B cell (primary cell): ENCODE results near the gene KRT74. TPM values are rescaled to one million over a fixed set of nuclear protein-coding genes. Genes with fewer than 3 reads are reported as not detected.

Experiments used
- ATAC-seq: fragments of 200-7000 bp; cut with Tn5 transposase; one replicate; pipeline ENCODE4 v1.10.0; 2021; ENCODE audit warnings: low read depth, mild to moderate bottlenecking, moderate number of reproducible peaks, moderate library complexity
- CTCF ChIA-PET: fragments of 350-600 bp; sonication (Branson Sonifier 250); formaldehyde crosslinking; loops from one replicate; lab custom pipeline; 2021; ENCODE audit warnings: antibody characterized with exemption, inconsistent platforms; lab: Charles Lee
- POLR2A ChIA-PET: fragments of 350-600 bp; sonication (Branson Sonifier 250); formaldehyde crosslinking; loops from one replicate; lab custom pipeline; 2021; ENCODE audit warnings: antibody characterized with exemption; lab: Charles Lee
- DNase-seq: peaks from one replicate; pipeline ENCODE4 v3.0.0; 2013
- H2AFZ ChIP-seq: 2 replicates; pipeline ENCODE4 v1.6.1; 2012; ENCODE audit warnings: mild to moderate bottlenecking, low read depth, low read length; ENCODE audit not compliant: insufficient read depth, poor library complexity, severe bottlenecking
- H3K27ac ChIP-seq, 2 donors: 1 replicate in 1 of 2; 2 replicates in 1 of 2; pipeline ENCODE4 v1.5.1; 2012 to 2013; ENCODE audit warnings: low read length in 2 of 2, mild to moderate bottlenecking in 2 of 2, moderate library complexity in 1 of 2
- H3K27me3 ChIP-seq, 4 experiments: fragments of 200-600 bp in 1 of 4; sonication (generic) in 1 of 4; replicated peaks in 1 of 4; 1 replicate in 2 of 4; 2 replicates in 2 of 4; pipeline versions ENCODE4 v1.6.1 to v1.7.0; 2013 to 2016; ENCODE audit warnings: low read length in 3 of 4, mild to moderate bottlenecking in 2 of 4, mixed read lengths in 1 of 4, moderate library complexity in 1 of 4; ENCODE audit not compliant: insufficient read depth in 4 of 4, control insufficient read depth in 3 of 4; ENCODE audit errors: control extremely low read depth in 1 of 4
- H3K36me3 ChIP-seq, 2 experiments: replicated peaks in 1 of 2; 1 replicate in 1 of 2; 2 replicates in 1 of 2; pipeline versions ENCODE4 v1.6.1 to v1.7.1; 2013; ENCODE audit warnings: low read length in 1 of 2; ENCODE audit not compliant: insufficient read depth in 2 of 2, control insufficient read depth in 1 of 2; ENCODE audit errors: control extremely low read depth in 1 of 2, extremely low read depth in 1 of 2
- H3K4me1 ChIP-seq, 2 donors: fragments of 200-600 bp in 1 of 2; sonication (generic) in 1 of 2; 1 replicate in 1 of 2; 2 replicates in 1 of 2; pipeline versions ENCODE4 v1.5.1 to v1.6.1; 2013 to 2017; ENCODE audit warnings: low read length in 2 of 2; ENCODE audit not compliant: control insufficient read depth in 2 of 2, insufficient read depth in 2 of 2
- H3K4me2 ChIP-seq: replicated peaks from 2 replicates; pipeline ENCODE3; 2012; ENCODE audit warnings: mild to moderate bottlenecking, low read depth, low read length; ENCODE audit not compliant: poor library complexity, severe bottlenecking
- H3K4me3 ChIP-seq, 5 experiments: fragments of 200-600 bp in 1 of 5; sonication (generic) in 1 of 5; 1 replicate in 3 of 5; 2 replicates in 2 of 5; pipeline versions ENCODE4 v1.5.1 to v1.7.0; 2011 to 2016; ENCODE audit warnings: low read length in 4 of 5, mild to moderate bottlenecking in 4 of 5, low read depth in 2 of 5, control low read depth in 1 of 5, moderate library complexity in 1 of 5; ENCODE audit not compliant: insufficient read depth in 1 of 5; ENCODE audit errors: control extremely low read depth in 1 of 5, extremely low read depth in 1 of 5
- H3K79me2 ChIP-seq: fragments of 200-600 bp; sonication (generic); one replicate; pipeline ENCODE4 v1.6.0; 2016; ENCODE audit warnings: low read length; ENCODE audit not compliant: control insufficient read depth, insufficient read depth
- H3K9ac ChIP-seq: fragments of 200-600 bp; sonication (generic); 2 replicates; pipeline ENCODE4 v1.6.1; 2017; ENCODE audit warnings: mild to moderate bottlenecking, low read length, moderate library complexity
- H3K9me3 ChIP-seq, 3 donors: one replicate each; pipeline versions ENCODE4 v1.6.1 to v1.7.1; 2013; ENCODE audit warnings: low read length in 2 of 3; ENCODE audit not compliant: control insufficient read depth in 2 of 3, insufficient read depth in 1 of 3; ENCODE audit errors: control extremely low read depth in 1 of 3
- H4K20me1 ChIP-seq: 2 replicates; pipeline ENCODE4 v1.6.0; 2012; ENCODE audit warnings: mild to moderate bottlenecking, low read length; ENCODE audit not compliant: insufficient read depth, control insufficient read depth, poor library complexity, severe bottlenecking
- H3K27ac Mint-ChIP-seq: one replicate; pipeline ENCODE4 v1.8.0; 2021; ENCODE audit warnings: mixed read lengths
- H3K27me3 Mint-ChIP-seq: one replicate; pipeline ENCODE4 v1.8.0; 2021; ENCODE audit warnings: mixed read lengths
- H3K4me1 Mint-ChIP-seq: one replicate; pipeline ENCODE4 v1.8.0; 2021; ENCODE audit warnings: mixed read lengths
- H3K4me3 Mint-ChIP-seq: one replicate; pipeline ENCODE4 v1.8.0; 2021; ENCODE audit warnings: mixed read lengths
- H3K9me3 Mint-ChIP-seq: one replicate; pipeline ENCODE4 v1.8.0; 2022; ENCODE audit warnings: mixed read lengths; ENCODE audit not compliant: insufficient read depth
- EZH2 ChIP-seq: IDR thresholded peaks from 2 replicates; pipeline ENCODE4 v1.6.1; 2012; ENCODE audit warnings: borderline replicate concordance, low read depth, mild to moderate bottlenecking, moderate library complexity, low read length; ENCODE audit not compliant: insufficient read depth, poor library complexity, severe bottlenecking
- WGBS: methylation state at CpG from one replicate; pipeline ENCODE4 v1.1.5; 2013; ENCODE audit warnings: missing lambda C conversion rate; ENCODE audit not compliant: insufficient coverage; 5-methylcytosine and 5-hydroxymethylcytosine counted together
- intact Hi-C: fragments of 100-400 bp; cut with micrococcal nuclease; formaldehyde crosslinking; loops from one replicate; pipeline ENCODE4 v1.10.0; 2022
- polyA plus RNA-seq: library from polyadenylated mRNA; depleted of rRNA; stranded (reverse); fragments of >200 nt; gene quantifications from 2 replicates; pipeline ENCODE4 v1.2.3, GENCODE V29; 2012
- total RNA-seq, 2 donors: library from RNA; stranded (reverse); fragments of 120-200 nt in 1 of 2; gene quantifications; 1 replicate in 1 of 2; 2 replicates in 1 of 2; pipeline versions ENCODE4 v1.2.3 to v1.2.4, GENCODE V29; 2013 to 2022
- TF ChIP-seq, protein P1 (sequence below): fragments of 200-600 bp; IDR thresholded peaks from one replicate; pipeline ENCODE4 v1.8.0; 2022; ENCODE audit warnings: antibody characterized with exemption, mild to moderate bottlenecking

Gene KRT74
- total and polyA plus RNA-seq, 2 donors (not counting 1 experiment from before 2014, with no cell fraction given) = not detected

DNA sequence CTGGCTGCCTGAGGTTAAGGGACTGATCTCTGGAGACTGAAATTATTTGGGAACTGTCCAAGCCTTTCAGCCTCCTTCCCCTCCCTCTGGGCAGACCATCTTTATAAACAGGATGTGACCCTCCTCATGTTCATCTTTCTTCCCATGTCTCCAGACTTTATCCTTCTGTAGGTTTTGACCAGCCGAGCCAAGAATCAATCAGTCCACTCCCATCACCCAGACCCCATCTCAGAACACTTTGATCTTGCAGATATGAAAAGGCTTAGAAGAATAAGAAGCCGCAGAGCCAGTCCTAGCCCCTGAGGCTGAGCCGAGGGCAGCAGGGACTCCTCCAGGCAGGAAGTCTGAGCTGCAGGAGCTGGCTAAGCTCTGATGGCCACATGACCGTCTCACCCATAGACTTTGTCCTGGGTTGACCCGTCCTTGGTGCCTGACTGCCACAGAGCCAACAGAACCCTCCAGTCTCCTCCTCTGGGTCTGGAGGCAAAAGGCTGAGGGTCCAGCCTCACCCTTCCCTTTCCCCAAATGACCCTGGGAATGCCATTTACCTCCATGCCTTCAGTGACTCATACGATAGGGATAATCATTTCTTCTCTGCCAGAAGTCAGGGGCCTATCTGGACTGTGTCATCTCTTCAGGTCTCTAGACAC lies 22.3 kb downstream of the KRT74 start:
- Histone ChIP-seq H3K9ac (no peak overlapping the region), H3K79me2 (no peaks in the 10 kb centered on the region), H3K27ac (no peak overlapping the region), H4K20me1 (no peaks in the 10 kb centered on the region), H3K4me3 (no peak overlapping the region), H3K36me3 (no peaks in the 10 kb centered on the region), H3K4me1 (no peaks in the 10 kb centered on the region), H3K27me3 (peaks cover 0 to 2% (median 0%) of the 10 kb centered on the region in 4 experiments), H3K4me2 (no peak overlapping the region), H3K9me3 (no peaks in the 10 kb centered on the region), H2AFZ (no peak overlapping the region)
- ChIA-PET CTCF (no interaction called here), POLR2A (no interaction called here)
- no peak overlapping the region for H3K27ac Mint-ChIP-seq
- intact Hi-C loops = no loop called here
- H3K27me3 Mint-ChIP-seq = peaks cover 22% of the 10 kb centered on the region
- DNase-seq = no peak
- no peak for ATAC-seq
- no peaks in the 10 kb centered on the region for H3K4me1 Mint-ChIP-seq
- no peaks in the 10 kb centered on the region for H3K9me3 Mint-ChIP-seq
- TF ChIP-seq, protein P1, sequence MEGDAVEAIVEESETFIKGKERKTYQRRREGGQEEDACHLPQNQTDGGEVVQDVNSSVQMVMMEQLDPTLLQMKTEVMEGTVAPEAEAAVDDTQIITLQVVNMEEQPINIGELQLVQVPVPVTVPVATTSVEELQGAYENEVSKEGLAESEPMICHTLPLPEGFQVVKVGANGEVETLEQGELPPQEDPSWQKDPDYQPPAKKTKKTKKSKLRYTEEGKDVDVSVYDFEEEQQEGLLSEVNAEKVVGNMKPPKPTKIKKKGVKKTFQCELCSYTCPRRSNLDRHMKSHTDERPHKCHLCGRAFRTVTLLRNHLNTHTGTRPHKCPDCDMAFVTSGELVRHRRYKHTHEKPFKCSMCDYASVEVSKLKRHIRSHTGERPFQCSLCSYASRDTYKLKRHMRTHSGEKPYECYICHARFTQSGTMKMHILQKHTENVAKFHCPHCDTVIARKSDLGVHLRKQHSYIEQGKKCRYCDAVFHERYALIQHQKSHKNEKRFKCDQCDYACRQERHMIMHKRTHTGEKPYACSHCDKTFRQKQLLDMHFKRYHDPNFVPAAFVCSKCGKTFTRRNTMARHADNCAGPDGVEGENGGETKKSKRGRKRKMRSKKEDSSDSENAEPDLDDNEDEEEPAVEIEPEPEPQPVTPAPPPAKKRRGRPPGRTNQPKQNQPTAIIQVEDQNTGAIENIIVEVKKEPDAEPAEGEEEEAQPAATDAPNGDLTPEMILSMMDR = no peak
- no peak for TF ChIP-seq EZH2
- H3K4me3 Mint-ChIP-seq = no peak overlapping the region
- WGBS = 69% methylated on average over 5 of the region's 6 CpGs

DNA sequence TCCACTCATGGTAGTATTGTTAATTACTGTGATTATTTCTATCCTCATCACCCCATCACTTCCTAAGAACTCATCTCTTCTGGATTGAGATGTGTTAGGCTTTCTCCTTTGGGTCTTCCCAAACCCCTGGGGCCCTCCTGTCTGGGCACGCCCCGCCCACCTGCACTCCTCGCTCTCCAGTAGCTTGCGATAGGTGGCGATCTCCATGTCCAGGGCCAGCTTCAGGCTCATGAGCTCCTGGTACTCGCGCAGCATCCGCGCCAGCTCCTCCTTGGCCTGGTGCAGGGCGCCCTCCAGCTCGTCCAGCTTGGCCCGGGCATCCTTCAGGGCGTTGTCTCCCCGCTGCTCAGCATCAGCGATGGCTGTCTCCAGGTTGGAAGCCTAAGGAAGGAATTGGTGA lies 27.5 kb downstream of the KRT74 start:
- intact Hi-C loops = no loop called here
- Histone ChIP-seq H3K79me2 (no peaks in the 10 kb centered on the region), H3K4me3 (no peak overlapping the region), H3K9me3 (peaks cover 0 to 4% (median 0%) of the 10 kb centered on the region in 3 donors), H3K4me1 (no peaks in the 10 kb centered on the region), H2AFZ (no peak overlapping the region), H3K27ac (no peak overlapping the region), H3K4me2 (no peak overlapping the region), H4K20me1 (no peaks in the 10 kb centered on the region), H3K36me3 (no peaks in the 10 kb centered on the region), H3K9ac (no peak overlapping the region), H3K27me3 (no peaks in the 10 kb centered on the region)
- TF ChIP-seq, protein P1 = no peak
- TF ChIP-seq EZH2 = no peak
- POLR2A ChIA-PET = no interaction called here
- H3K9me3 Mint-ChIP-seq = no peaks in the 10 kb centered on the region
- no peak for DNase-seq
- H3K27ac Mint-ChIP-seq = no peak overlapping the region
- H3K27me3 Mint-ChIP-seq = peaks cover 21% of the 10 kb centered on the region
- CTCF ChIA-PET = no interaction called here
- no peak for ATAC-seq
- WGBS = 94% methylated on average over 12 of the region's 15 CpGs
- no peaks in the 10 kb centered on the region for H3K4me1 Mint-ChIP-seq
- H3K4me3 Mint-ChIP-seq = no peak overlapping the region
